Upper lobe of left lung (tissue), 6 donors: Measurements from ENCODE around the gene IMMP2L. TPM values are rescaled to one million over a fixed set of nuclear protein-coding genes. Genes with fewer than 3 reads are reported as not detected.

Source experiments
- ATAC-seq, 2 donors: fragments of 200-7000 bp; cut with Tn5 transposase; one replicate each; pipeline ENCODE4 v1.9.1; 2022; ENCODE audit warnings: mild to moderate bottlenecking in 2 of 2, moderate library complexity in 2 of 2; ENCODE audit not compliant: low FRiP score in 2 of 2
- DNase-seq, 2 donors: peaks; one replicate each; pipeline ENCODE4 v3.0.0-alpha.2; 2019 to 2020
- H3K27ac ChIP-seq, 4 donors: fragments of 200-600 bp; sonication (generic); one replicate each; pipeline ENCODE4 v1.5.1; 2016 to 2019
- H3K27me3 ChIP-seq, 4 donors: fragments of 200-600 bp; sonication (generic); one replicate each; pipeline ENCODE4 v1.5.1; 2017 to 2019
- H3K36me3 ChIP-seq, 4 donors: fragments of 200-600 bp; sonication (generic); one replicate each; pipeline ENCODE4 v1.5.1; 2016 to 2019
- H3K4me1 ChIP-seq, 4 donors: fragments of 200-600 bp; sonication (generic); one replicate each; pipeline ENCODE4 v1.5.1; 2018 to 2019
- H3K4me3 ChIP-seq, 4 donors: fragments of 200-600 bp; sonication (generic); one replicate each; pipeline ENCODE4 v1.5.1; 2017 to 2019; ENCODE audit warnings: mild to moderate bottlenecking in 2 of 4, moderate library complexity in 1 of 4
- H3K9me3 ChIP-seq, 4 donors: fragments of 200-600 bp; sonication (generic); one replicate each; pipeline ENCODE4 v1.5.1; 2018 to 2019
- EP300 ChIP-seq, 4 donors: sonication (generic); formaldehyde crosslinking; IDR thresholded peaks; one replicate each; pipeline ENCODE4 v1.5.1; 2017; ENCODE audit warnings: antibody characterized with exemption in 4 of 4, control low read depth in 2 of 4
- POLR2A ChIP-seq, 4 donors: fragments of 450-650 bp; IDR thresholded peaks; one replicate each; pipeline ENCODE4 v1.5.1; 2016 to 2017; ENCODE audit warnings: antibody characterized with exemption in 4 of 4, mild to moderate bottlenecking in 2 of 4
- POLR2AphosphoS5 ChIP-seq, 2 donors: sonication (generic); formaldehyde crosslinking; IDR thresholded peaks; one replicate each; pipeline ENCODE4 v1.5.1; 2017; ENCODE audit warnings: antibody characterized with exemption in 2 of 2
- WGBS, 2 donors: methylation state at CpG; one replicate each; pipeline ENCODE4 v1.1.5; 2017 to 2018; 5-methylcytosine and 5-hydroxymethylcytosine counted together
- total RNA-seq, 6 donors: library from RNA; depleted of rRNA in 4 of 6; stranded (reverse); fragments of >200 nt in 4 of 6; gene quantifications; one replicate each; pipeline versions ENCODE4 v1.1.0 to v1.2.1, GENCODE V29; 2016 to 2021
- TF ChIP-seq, protein P1 (sequence below), 6 experiments: fragments of 450-650 bp in 4 of 6; fragments of 200-600 bp in 2 of 6; sonication (generic) in 2 of 6; IDR thresholded peaks; one replicate each; pipeline ENCODE4 v1.5.1; 2016 to 2019; ENCODE audit warnings: antibody characterized with exemption in 6 of 6
- donor health status: DM: no; HTN: no; CAD: no; lungs with moderate emphysema.
- donor health status: DM: no; HTN: yes; CAD: no; lungs with severe emphysema.

IMMP2L gene
- total RNA-seq, 6 donors from 2014 or later: 7.1 to 17.5 (median 11.3) TPM

DNA sequence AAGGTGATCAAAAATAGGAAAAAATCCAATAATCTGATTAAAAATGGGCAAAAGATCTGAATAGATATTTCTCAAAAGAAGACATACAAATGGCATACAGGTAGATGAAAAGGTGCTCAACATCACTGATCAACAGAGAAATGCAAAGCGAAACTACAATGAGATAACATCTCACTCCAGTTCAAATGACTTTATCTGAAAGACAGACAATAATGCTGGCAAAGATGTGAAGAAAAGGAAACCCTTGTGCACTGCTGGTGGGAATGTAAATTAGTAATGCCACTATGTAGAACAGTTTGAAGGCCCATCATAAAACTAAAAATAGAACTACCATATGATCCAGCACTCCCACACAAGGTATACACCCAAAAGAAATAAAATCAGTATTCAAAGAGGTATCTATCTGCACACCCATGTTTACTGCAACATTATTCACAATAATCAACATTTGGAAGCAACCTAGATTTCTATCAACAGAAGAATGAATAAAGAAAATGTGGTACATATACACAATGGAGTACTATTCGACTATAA, 386.3 kb downstream of the IMMP2L start:
- H3K4me3 ChIP-seq: no peak overlapping the region
- no peaks in the 10 kb centered on the region for H3K9me3 ChIP-seq
- H3K4me1 ChIP-seq: no peaks in the 10 kb centered on the region
- no peaks in the 10 kb centered on the region for H3K27me3 ChIP-seq
- DNase-seq (no peak), ATAC-seq (no peak)
- TF ChIP-seq EP300 (IDR thresholded peaks at IDR 0.05) (no peak), POLR2A (IDR thresholded peaks at IDR 0.05) (no peak), POLR2AphosphoS5 (IDR thresholded peaks at IDR 0.05) (no peak)
- TF ChIP-seq, protein P1, sequence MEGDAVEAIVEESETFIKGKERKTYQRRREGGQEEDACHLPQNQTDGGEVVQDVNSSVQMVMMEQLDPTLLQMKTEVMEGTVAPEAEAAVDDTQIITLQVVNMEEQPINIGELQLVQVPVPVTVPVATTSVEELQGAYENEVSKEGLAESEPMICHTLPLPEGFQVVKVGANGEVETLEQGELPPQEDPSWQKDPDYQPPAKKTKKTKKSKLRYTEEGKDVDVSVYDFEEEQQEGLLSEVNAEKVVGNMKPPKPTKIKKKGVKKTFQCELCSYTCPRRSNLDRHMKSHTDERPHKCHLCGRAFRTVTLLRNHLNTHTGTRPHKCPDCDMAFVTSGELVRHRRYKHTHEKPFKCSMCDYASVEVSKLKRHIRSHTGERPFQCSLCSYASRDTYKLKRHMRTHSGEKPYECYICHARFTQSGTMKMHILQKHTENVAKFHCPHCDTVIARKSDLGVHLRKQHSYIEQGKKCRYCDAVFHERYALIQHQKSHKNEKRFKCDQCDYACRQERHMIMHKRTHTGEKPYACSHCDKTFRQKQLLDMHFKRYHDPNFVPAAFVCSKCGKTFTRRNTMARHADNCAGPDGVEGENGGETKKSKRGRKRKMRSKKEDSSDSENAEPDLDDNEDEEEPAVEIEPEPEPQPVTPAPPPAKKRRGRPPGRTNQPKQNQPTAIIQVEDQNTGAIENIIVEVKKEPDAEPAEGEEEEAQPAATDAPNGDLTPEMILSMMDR (IDR thresholded peaks at IDR 0.05): no peak
- H3K36me3 ChIP-seq: no peaks in the 10 kb centered on the region
- WGBS, 2 donors: 90 to 93% methylated on average over 2 of the region's 2 CpGs
- H3K27ac ChIP-seq: no peak overlapping the region

DNA sequence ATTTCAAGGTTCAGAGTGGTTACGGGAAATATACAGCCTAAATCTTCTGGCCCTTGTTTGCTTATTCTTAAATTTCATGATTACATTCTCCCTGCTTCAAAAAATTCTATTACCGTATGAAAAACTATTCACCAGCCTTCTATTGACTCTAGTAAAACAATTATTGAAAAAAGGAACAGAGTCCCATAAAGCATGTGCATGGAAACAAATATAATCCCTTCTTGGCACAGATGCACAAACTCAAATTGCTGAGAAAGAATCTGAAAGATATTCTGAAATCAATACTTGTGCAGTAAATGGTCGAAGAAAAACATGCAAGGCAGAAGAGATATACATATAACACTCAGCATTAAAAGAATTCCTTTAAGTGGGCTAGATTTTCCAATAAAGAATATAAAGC, 387.8 kb downstream of the IMMP2L start:
- no peaks in the 10 kb centered on the region for H3K27me3 ChIP-seq
- DNase-seq: no peak
- no peak overlapping the region for H3K27ac ChIP-seq
- TF ChIP-seq POLR2AphosphoS5 (IDR thresholded peaks at IDR 0.05) (no peak), POLR2A (IDR thresholded peaks at IDR 0.05) (no peak), EP300 (IDR thresholded peaks at IDR 0.05) (no peak)
- TF ChIP-seq, protein P1 (IDR thresholded peaks at IDR 0.05): no peak
- ATAC-seq: no peak
- no peaks in the 10 kb centered on the region for H3K36me3 ChIP-seq
- WGBS, 2 donors: 86% methylated on average over 3 of the region's 3 CpGs
- no peak overlapping the region for H3K4me3 ChIP-seq
- H3K4me1 ChIP-seq: no peaks in the 10 kb centered on the region
- H3K9me3 ChIP-seq: no peaks in the 10 kb centered on the region

DNA sequence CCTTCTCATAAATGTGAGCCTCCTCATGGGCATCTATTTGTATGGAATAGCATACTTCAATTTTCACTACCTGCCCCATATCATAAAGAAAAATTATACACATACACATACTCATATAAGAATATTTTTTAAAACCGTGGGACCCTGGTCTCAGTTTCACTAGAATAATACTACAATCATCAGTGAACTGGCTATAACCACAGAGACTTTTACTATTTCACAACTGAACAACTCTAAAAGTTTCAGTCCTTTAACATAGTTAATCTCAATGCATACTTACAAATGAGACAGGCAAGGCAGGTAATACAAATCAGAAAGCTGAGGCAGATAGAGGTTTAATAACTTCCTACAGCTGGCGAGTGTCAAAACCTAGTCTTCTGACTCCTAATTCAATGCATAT, 388.3 kb downstream of the IMMP2L start:
- WGBS, 2 donors: 81 to 94% methylated on average over 2 of the region's 2 CpGs
- no peaks in the 10 kb centered on the region for H3K4me1 ChIP-seq
- no peaks in the 10 kb centered on the region for H3K27me3 ChIP-seq
- H3K36me3 ChIP-seq: no peaks in the 10 kb centered on the region
- H3K9me3 ChIP-seq: no peaks in the 10 kb centered on the region
- TF ChIP-seq EP300 (IDR thresholded peaks at IDR 0.05) (no peak), POLR2A (IDR thresholded peaks at IDR 0.05) (no peak), POLR2AphosphoS5 (IDR thresholded peaks at IDR 0.05) (no peak)
- TF ChIP-seq, protein P1 (IDR thresholded peaks at IDR 0.05): no peak
- ATAC-seq (no peak), DNase-seq (no peak)
- H3K27ac ChIP-seq: no peak overlapping the region
- no peak overlapping the region for H3K4me3 ChIP-seq

DNA sequence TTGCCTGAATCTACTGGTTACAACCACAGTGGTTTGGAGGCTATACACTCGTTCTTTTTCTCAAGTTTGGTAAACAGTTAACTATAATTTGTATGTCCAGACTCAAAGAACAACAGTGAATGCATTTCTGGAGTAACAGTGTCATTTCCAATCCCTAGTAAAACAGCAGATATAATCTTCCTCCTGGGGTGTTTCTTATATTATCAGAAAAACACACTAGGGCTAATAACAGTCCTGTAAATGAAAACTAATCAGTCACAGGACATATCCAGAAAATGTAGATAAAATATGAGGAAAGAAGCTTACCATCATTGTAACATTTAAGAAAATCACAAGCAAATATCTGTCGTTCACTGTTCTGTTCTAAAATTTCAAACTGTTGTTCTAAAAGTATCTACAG, 388.8 kb downstream of the IMMP2L start:
- WGBS, 2 donors: 75 to 80% methylated on average over 2 of the region's 2 CpGs
- no peak for TF ChIP-seq POLR2A (IDR thresholded peaks at IDR 0.05)
- TF ChIP-seq POLR2AphosphoS5 (IDR thresholded peaks at IDR 0.05): no peak
- no peak for TF ChIP-seq EP300 (IDR thresholded peaks at IDR 0.05)
- TF ChIP-seq, protein P1 (IDR thresholded peaks at IDR 0.05): no peak

GRCh38 chr7:111172564-111173257, 389.6 kb downstream of the IMMP2L start:
- 95% methylated on average over 2 of the region's 2 CpGs for WGBS, 2 donors
- TF ChIP-seq POLR2AphosphoS5 (IDR thresholded peaks at IDR 0.05): no peak
- TF ChIP-seq, protein P1 (IDR thresholded peaks at IDR 0.05): no peak
- no peak for TF ChIP-seq EP300 (IDR thresholded peaks at IDR 0.05)
- no peak for TF ChIP-seq POLR2A (IDR thresholded peaks at IDR 0.05)
- no peaks in the 10 kb centered on the region for H3K4me1 ChIP-seq
- no peak overlapping the region for H3K4me3 ChIP-seq
- ATAC-seq: no peak
- no peaks in the 10 kb centered on the region for H3K9me3 ChIP-seq
- no peak for DNase-seq
- H3K27me3 ChIP-seq: no peaks in the 10 kb centered on the region
- H3K27ac ChIP-seq: no peak overlapping the region
- no peaks in the 10 kb centered on the region for H3K36me3 ChIP-seq

More for the DNA sequence above, 388.8 kb downstream of the IMMP2L start:
- Histone ChIP-seq H3K27ac (no peak overlapping the region), H3K36me3 (no peaks in the 10 kb centered on the region), H3K9me3 (no peaks in the 10 kb centered on the region), H3K4me3 (no peak overlapping the region), H3K4me1 (no peaks in the 10 kb centered on the region), H3K27me3 (no peaks in the 10 kb centered on the region)
- ATAC-seq: no peak
- DNase-seq: no peak
